Daoy (cell line): ENCODE measurements around the gene IGFN1. TPM values are rescaled to one million over a fixed set of nuclear protein-coding genes. Genes with fewer than 3 reads are reported as not detected.
"Not testable (repeated sequence)": the region's sequence is repeated elsewhere in the genome, so short reads cannot be mapped to it uniquely, and the experiment has no call there.

Experiments used
- DNase-seq: peaks from one replicate; pipeline ENCODE4 v3.0.0-alpha.2; 2015; ENCODE audit warnings: low read depth
- total RNA-seq: library from RNA; depleted of rRNA; stranded (reverse); fragments of >200 nt; shearing (Covaris generic); gene quantifications from 2 replicates; pipeline ENCODE4 v1.2.3, GENCODE V29; 2014

The IGFN1 gene
- total RNA-seq, 1 experiment from 2014 or later = 0.51 TPM

GRCh38 chr1:201248721-201249559 is 58.3 kb downstream of the IGFN1 start:
- no peak for DNase-seq

GRCh38 chr1:201250326-201251011 is 59.8 kb downstream of the IGFN1 start:
- DNase-seq = peak; percentile 1

GRCh38 chr1:201251411-201251810 is 60.8 kb downstream of the IGFN1 start:
- DNase-seq = no peak

GRCh38 chr1:201251851-201252430 is 61.3 kb downstream of the IGFN1 start:
- no peak for DNase-seq

GRCh38 chr1:201252944-201253371 is 62.3 kb downstream of the IGFN1 start:
- no peak for DNase-seq

- no peak for DNase-seq
These were observed 62.8 kb downstream of the IGFN1 start for GRCh38 chr1:201253411-201253810.

- DNase-seq = no peak
These were observed 63.4 kb downstream of the IGFN1 start for GRCh38 chr1:201253906-201254624.

GRCh38 chr1:201254625-201255478 is 64.2 kb downstream of the IGFN1 start:
- DNase-seq = peak; percentile 65

GRCh38 chr1:201255479-201256362 is 65.1 kb downstream of the IGFN1 start:
- no peak for DNase-seq

- not testable (repeated sequence) for DNase-seq
These were observed 67.5 kb downstream of the IGFN1 start for GRCh38 chr1:201258132-201258531.

GRCh38 chr1:201258763-201259230 is 68.2 kb downstream of the IGFN1 start:
- no peak for DNase-seq

- peak; percentile 83 for DNase-seq
These were observed 69.0 kb downstream of the IGFN1 start for GRCh38 chr1:201259476-201260235.

- DNase-seq = no peak
These were observed 69.6 kb downstream of the IGFN1 start for GRCh38 chr1:201260236-201260590.

GRCh38 chr1:201260648-201261311 is 70.2 kb downstream of the IGFN1 start:
- DNase-seq = no peak

GRCh38 chr1:201261771-201262547 is 71.3 kb downstream of the IGFN1 start:
- no peak for DNase-seq

GRCh38 chr1:201262963-201263608 is 72.5 kb downstream of the IGFN1 start:
- DNase-seq = no peak

- no peak for DNase-seq
These were observed 73.4 kb downstream of the IGFN1 start for GRCh38 chr1:201264072-201264471.
